ENCODE results near the gene PPP3CA.

GRCh38 chr4:101299021-101299420 is 48.3 kb downstream of the PPP3CA start:
- TF ChIP-seq CTCF (conservative IDR thresholded peaks at IDR 0.05; ENCODE audit: low read depth, low read length) (no peak), EZH2 (IDR thresholded peaks at IDR 0.05; ENCODE audit: borderline replicate concordance, low read depth, low read length, poor library complexity, severe bottlenecking) (no peak)

Data from A673 (cell line).